ENCODE data around the gene MXRA8. TPM values are rescaled to one million over a fixed set of nuclear protein-coding genes. Genes with fewer than 3 reads are reported as not detected.

MXRA8 gene
- total and polyA plus RNA-seq, 8 donors = 23.3 to 203 (median 42.9) TPM

GRCh38 chr1:1365875-1366698, 7.7 kb upstream of the MXRA8 start:
- H3K4me3 ChIP-seq = no peak overlapping the region
- no peak for DNase-seq
- no peaks in the 10 kb centered on the region for H3K9me3 ChIP-seq
- TF ChIP-seq, protein P1, sequence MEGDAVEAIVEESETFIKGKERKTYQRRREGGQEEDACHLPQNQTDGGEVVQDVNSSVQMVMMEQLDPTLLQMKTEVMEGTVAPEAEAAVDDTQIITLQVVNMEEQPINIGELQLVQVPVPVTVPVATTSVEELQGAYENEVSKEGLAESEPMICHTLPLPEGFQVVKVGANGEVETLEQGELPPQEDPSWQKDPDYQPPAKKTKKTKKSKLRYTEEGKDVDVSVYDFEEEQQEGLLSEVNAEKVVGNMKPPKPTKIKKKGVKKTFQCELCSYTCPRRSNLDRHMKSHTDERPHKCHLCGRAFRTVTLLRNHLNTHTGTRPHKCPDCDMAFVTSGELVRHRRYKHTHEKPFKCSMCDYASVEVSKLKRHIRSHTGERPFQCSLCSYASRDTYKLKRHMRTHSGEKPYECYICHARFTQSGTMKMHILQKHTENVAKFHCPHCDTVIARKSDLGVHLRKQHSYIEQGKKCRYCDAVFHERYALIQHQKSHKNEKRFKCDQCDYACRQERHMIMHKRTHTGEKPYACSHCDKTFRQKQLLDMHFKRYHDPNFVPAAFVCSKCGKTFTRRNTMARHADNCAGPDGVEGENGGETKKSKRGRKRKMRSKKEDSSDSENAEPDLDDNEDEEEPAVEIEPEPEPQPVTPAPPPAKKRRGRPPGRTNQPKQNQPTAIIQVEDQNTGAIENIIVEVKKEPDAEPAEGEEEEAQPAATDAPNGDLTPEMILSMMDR (IDR thresholded peaks at IDR 0.05) = no peak
- TF ChIP-seq EP300 (IDR thresholded peaks at IDR 0.05) = no peak
- no peak for TF ChIP-seq POLR2A (IDR thresholded peaks at IDR 0.05)
- TF ChIP-seq POLR2AphosphoS5 (IDR thresholded peaks at IDR 0.05) = no peak
- WGBS, 5 donors = 74 to 84% (median 84%) methylated on average over 10 of the region's 10 CpGs
- peaks cover 0 to 13% (median 7%) of the 10 kb centered on the region in 4 donors for H3K4me1 ChIP-seq
- H3K27ac ChIP-seq = no peak overlapping the region
- no peaks in the 10 kb centered on the region for H3K36me3 ChIP-seq
- no peaks in the 10 kb centered on the region for H3K27me3 ChIP-seq
- intact Hi-C loops (cut with DNase I; ENCODE audit: low total_unique reads) = no loop called here

DNA sequence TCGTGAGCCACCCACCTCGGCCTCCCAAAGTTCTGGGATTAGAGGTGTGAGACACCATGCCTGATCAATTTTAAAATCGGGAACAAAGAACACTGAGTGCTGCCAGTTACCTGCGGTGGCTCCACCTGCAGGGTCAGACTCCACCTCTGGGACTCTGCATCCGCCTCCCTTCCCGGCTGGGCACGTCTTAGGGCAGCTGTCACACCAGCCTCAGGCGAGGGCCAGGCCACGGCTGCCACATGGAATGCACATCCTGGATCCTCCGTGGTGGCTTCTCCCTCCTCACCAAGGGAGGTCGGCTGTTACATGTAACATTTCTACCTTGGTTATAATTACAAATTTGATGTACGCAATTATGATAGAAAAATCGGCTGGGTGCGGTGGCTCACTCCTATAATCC, 5.9 kb upstream of the MXRA8 start:
- Histone ChIP-seq H3K9me3 (no peaks in the 10 kb centered on the region), H3K27ac (no peak overlapping the region), H3K4me1 (peaks cover 8 to 30% (median 22%) of the 10 kb centered on the region in 4 donors), H3K36me3 (no peaks in the 10 kb centered on the region), H3K4me3 (no peak overlapping the region), H3K27me3 (peaks cover 0 to 13% (median 0%) of the 10 kb centered on the region in 3 donors)
- no peak for DNase-seq
- TF ChIP-seq POLR2A (IDR thresholded peaks at IDR 0.05) (no peak), EP300 (IDR thresholded peaks at IDR 0.05) (no peak), POLR2AphosphoS5 (IDR thresholded peaks at IDR 0.05) (no peak)
- TF ChIP-seq, protein P1 (IDR thresholded peaks at IDR 0.05) = no peak
- 59 to 82% (median 68%) methylated on average over 13 to 14 of the region's 14 CpGs for WGBS, 5 donors
- intact Hi-C loops (cut with DNase I; ENCODE audit: low total_unique reads) = no loop called here

GRCh38 chr1:1361982-1362423, 3.6 kb upstream of the MXRA8 start:
- Histone ChIP-seq H3K27me3 (peaks cover 0 to 36% (median 12%) of the 10 kb centered on the region in 3 donors), H3K9me3 (no peaks in the 10 kb centered on the region), H3K4me3 (no peak overlapping the region), H3K27ac (peak overlapping the region; percentile 8 to 89 (median 84)), H3K36me3 (no peaks in the 10 kb centered on the region), H3K4me1 (peaks cover 20 to 50% (median 39%) of the 10 kb centered on the region in 4 donors)
- intact Hi-C loops (cut with DNase I; ENCODE audit: low total_unique reads) = no loop called here
- TF ChIP-seq POLR2AphosphoS5 (IDR thresholded peaks at IDR 0.05) = no peak
- TF ChIP-seq, protein P1 (IDR thresholded peaks at IDR 0.05) = no peak
- TF ChIP-seq POLR2A (IDR thresholded peaks at IDR 0.05) = no peak
- TF ChIP-seq EP300 (IDR thresholded peaks at IDR 0.05) = no peak
- WGBS, 5 donors = 21 to 31% (median 29%) methylated on average over 13 of the region's 13 CpGs
- DNase-seq = peak in 1 of 2 donors; percentile 79

DNA sequence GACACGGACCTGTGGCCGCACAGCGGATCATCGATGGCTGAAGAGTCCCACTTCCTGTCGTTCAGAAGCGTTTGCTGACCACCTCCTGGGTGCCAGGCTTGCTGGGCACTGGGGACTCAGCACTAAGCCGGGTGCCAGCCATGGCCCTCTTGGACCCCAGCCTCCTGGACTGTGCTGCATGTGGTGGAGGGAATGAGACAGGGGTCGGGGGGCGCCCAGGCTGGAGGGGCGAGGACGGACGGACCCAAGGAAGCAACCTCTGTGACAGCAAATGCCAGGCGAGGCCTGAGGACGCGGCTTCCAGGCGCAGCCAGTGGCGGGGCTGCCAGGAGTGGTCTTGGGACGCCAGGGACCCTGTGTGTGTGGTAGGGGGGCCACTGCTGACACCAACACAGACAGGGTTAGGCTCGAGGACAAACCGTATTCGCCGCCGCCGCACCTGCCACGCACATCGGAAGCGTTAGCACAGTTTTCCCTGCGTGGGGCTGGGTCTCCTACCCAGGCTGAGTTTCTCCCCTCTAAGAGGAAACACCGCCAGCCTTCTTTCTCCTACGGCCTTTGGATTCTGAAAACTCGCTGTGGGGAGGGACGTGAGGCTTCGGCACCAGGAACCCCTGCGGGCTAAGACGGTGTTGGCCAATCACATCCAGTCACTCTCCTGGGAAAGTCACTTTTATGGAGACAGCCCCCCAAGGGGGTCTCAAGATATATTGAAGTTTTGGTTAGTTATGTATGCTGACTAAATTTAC, 3.1 kb upstream of the MXRA8 start:
- Histone ChIP-seq H3K36me3 (no peaks in the 10 kb centered on the region), H3K27ac (peak overlapping the region; percentile 8 to 89 (median 84)), H3K4me1 (peaks cover 26 to 56% (median 45%) of the 10 kb centered on the region in 4 donors), H3K27me3 (peaks cover 0 to 42% (median 18%) of the 10 kb centered on the region in 3 donors), H3K9me3 (no peaks in the 10 kb centered on the region), H3K4me3 (no peak overlapping the region)
- no peak for TF ChIP-seq EP300 (IDR thresholded peaks at IDR 0.05)
- TF ChIP-seq, protein P1 (IDR thresholded peaks at IDR 0.05) = no peak
- no peak for TF ChIP-seq POLR2AphosphoS5 (IDR thresholded peaks at IDR 0.05)
- TF ChIP-seq POLR2A (IDR thresholded peaks at IDR 0.05) = no peak
- WGBS, 5 donors = 75 to 79% (median 76%) methylated on average over 25 to 35 of the region's 35 CpGs
- DNase-seq = peak in 1 of 2 donors; percentile 12
- intact Hi-C loops (cut with DNase I; ENCODE audit: low total_unique reads) = no loop called here
